Measurements from ENCODE around the gene RNF126. TPM values are rescaled to one million over a fixed set of nuclear protein-coding genes. Genes with fewer than 3 reads are reported as not detected.

Gene RNF126
- total RNA-seq, 4 donors from 2014 or later, result 72.3 to 148 (median 129) TPM

GRCh38 chr19:615619-616018 lies 47.4 kb downstream of the RNF126 start:
- no peaks in the 10 kb centered on the region for H3K4me1 ChIP-seq
- peaks cover 0 to 3% (median 2%) of the 10 kb centered on the region in 3 donors for H3K27me3 ChIP-seq
- TF ChIP-seq POLR2A (IDR thresholded peaks at IDR 0.05), result no peak
- TF ChIP-seq CTCF (IDR thresholded peaks at IDR 0.05 in 4 of 5, conservative IDR thresholded peaks at IDR 0.05 in 1 of 5), result no peak
- ATAC-seq (no peak), DNase-seq (no peak)
- peaks cover 0 to 36% of the 10 kb centered on the region in 2 donors for H3K36me3 ChIP-seq
- no peaks in the 10 kb centered on the region for H3K9me3 ChIP-seq
- in situ Hi-C loops (cut with MboI; ENCODE audit: low sequenced_read_pairs in 4 of 4), result no loop called here
- H3K27ac ChIP-seq, result no peak overlapping the region
- intact Hi-C loops (cut with DNase I; ENCODE audit: low total_unique reads), result no loop called here
- H3K4me3 ChIP-seq, result no peak overlapping the region

GRCh38 chr19:613732-614567 lies 49.1 kb downstream of the RNF126 start:
- H3K4me1 ChIP-seq, result no peaks in the 10 kb centered on the region
- H3K27ac ChIP-seq, result no peak overlapping the region
- TF ChIP-seq POLR2A (IDR thresholded peaks at IDR 0.05) (no peak), CTCF (IDR thresholded peaks at IDR 0.05 in 4 of 5, conservative IDR thresholded peaks at IDR 0.05 in 1 of 5) (no peak)
- no peak overlapping the region for H3K4me3 ChIP-seq
- in situ Hi-C loops (cut with MboI; ENCODE audit: low sequenced_read_pairs in 4 of 4) (no loop called here), intact Hi-C loops (cut with DNase I; ENCODE audit: low total_unique reads) (no loop called here)
- H3K27me3 ChIP-seq, result peaks cover 4 to 8% (median 8%) of the 10 kb centered on the region in 3 donors
- DNase-seq (no peak), ATAC-seq (no peak)
- peaks cover 0 to 20% of the 10 kb centered on the region in 2 donors for H3K36me3 ChIP-seq
- H3K9me3 ChIP-seq, result no peaks in the 10 kb centered on the region

GRCh38 chr19:612941-613340 lies 50.1 kb downstream of the RNF126 start:
- no peaks in the 10 kb centered on the region for H3K4me1 ChIP-seq
- in situ Hi-C loops (cut with MboI; ENCODE audit: low sequenced_read_pairs in 4 of 4) (no loop called here), intact Hi-C loops (cut with DNase I; ENCODE audit: low total_unique reads) (no loop called here)
- no peak for TF ChIP-seq POLR2A (IDR thresholded peaks at IDR 0.05)
- no peak for TF ChIP-seq CTCF (IDR thresholded peaks at IDR 0.05 in 4 of 5, conservative IDR thresholded peaks at IDR 0.05 in 1 of 5)
- no peak overlapping the region for H3K4me3 ChIP-seq
- DNase-seq (no peak), ATAC-seq (no peak)
- peaks cover 0 to 10% of the 10 kb centered on the region in 2 donors for H3K36me3 ChIP-seq
- H3K27me3 ChIP-seq, result peaks cover 5 to 10% (median 8%) of the 10 kb centered on the region in 3 donors
- no peaks in the 10 kb centered on the region for H3K9me3 ChIP-seq
- no peak overlapping the region for H3K27ac ChIP-seq

- in situ Hi-C loops (cut with MboI; ENCODE audit: low sequenced_read_pairs in 4 of 4), result no loop called here
- no peak overlapping the region for H3K4me3 ChIP-seq
These were observed 51.5 kb downstream of the RNF126 start for GRCh38 chr19:611481-611868.

More at GRCh38 chr19:611481-611868, 51.5 kb downstream of the RNF126 start:
- DNase-seq (no peak), ATAC-seq (no peak)
- Histone ChIP-seq H3K4me1 (no peaks in the 10 kb centered on the region), H3K36me3 (no peaks in the 10 kb centered on the region), H3K9me3 (no peaks in the 10 kb centered on the region), H3K27ac (peak overlapping the region; percentile 4 to 68 (median 58)), H3K27me3 (peaks cover 3 to 12% (median 8%) of the 10 kb centered on the region in 3 donors)
- no peak for TF ChIP-seq CTCF (IDR thresholded peaks at IDR 0.05 in 4 of 5, conservative IDR thresholded peaks at IDR 0.05 in 1 of 5)
- no peak for TF ChIP-seq POLR2A (IDR thresholded peaks at IDR 0.05)
- intact Hi-C loops (cut with DNase I; ENCODE audit: low total_unique reads), result no loop called here
